IPS DF 6.9 (cell line): ENCODE results near the gene AGBL4.

Source experiments
- DNase-seq: peaks from one replicate; pipeline ENCODE4 v3.0.0-alpha.2; 2013; ENCODE audit warnings: low read depth, low spot score
- H3K27ac ChIP-seq: one replicate; pipeline ENCODE4 v1.5.1; 2013; ENCODE audit warnings: low read length, control low read depth
- H3K27me3 ChIP-seq: 2 replicates; pipeline ENCODE4 v1.6.1; 2013; ENCODE audit warnings: mild to moderate bottlenecking, low read length; ENCODE audit not compliant: control insufficient read depth, insufficient read depth
- H3K36me3 ChIP-seq: 2 replicates; pipeline ENCODE4 v1.6.1; 2013; ENCODE audit warnings: low read length; ENCODE audit not compliant: control insufficient read depth, insufficient read depth
- H3K4me1 ChIP-seq: 2 replicates; pipeline ENCODE4 v1.6.1; 2013; ENCODE audit warnings: low read length; ENCODE audit not compliant: control insufficient read depth, insufficient read depth
- H3K4me3 ChIP-seq: 2 replicates; pipeline ENCODE4 v1.5.1; 2013; ENCODE audit warnings: mild to moderate bottlenecking, low read length
- H3K9me3 ChIP-seq: 2 replicates; pipeline ENCODE4 v1.6.1; 2013; ENCODE audit warnings: low read length, inconsistent platforms; ENCODE audit not compliant: control insufficient read depth, insufficient read depth
- WGBS: extraction: QIAGEN DNeasy Blood & Tissue Kit; methylation state at CpG from one replicate; pipeline ENCODE4 v1.1.7; 2013; ENCODE audit warnings: mixed read lengths, missing lambda C conversion rate; ENCODE audit not compliant: insufficient read length, insufficient coverage; 5-methylcytosine and 5-hydroxymethylcytosine counted together

Gene AGBL4

DNA sequence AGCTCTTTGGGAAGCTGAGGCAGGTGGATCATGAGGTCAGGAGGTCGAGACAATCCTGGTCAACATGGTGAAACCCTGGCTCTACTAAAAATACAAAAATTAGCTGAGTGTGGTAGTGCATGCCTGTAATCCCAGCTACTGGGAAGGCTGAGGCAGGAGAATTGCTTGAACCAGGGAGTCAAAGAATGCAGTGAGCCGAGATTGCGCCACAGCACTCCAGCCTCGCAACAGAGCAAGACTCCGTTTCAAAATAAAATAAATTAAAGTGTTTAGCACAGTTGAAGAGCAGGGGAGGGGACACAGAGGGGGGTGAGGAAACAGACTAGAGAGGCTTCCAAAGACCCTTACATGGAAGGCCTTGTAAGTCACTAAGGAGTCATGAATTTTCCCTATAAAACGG, 1420.5 kb downstream of the AGBL4 start:
- Histone ChIP-seq H3K27ac (no peak overlapping the region), H3K36me3 (no peaks in the 10 kb centered on the region), H3K4me1 (no peaks in the 10 kb centered on the region), H3K9me3 (no peaks in the 10 kb centered on the region), H3K4me3 (no peak overlapping the region), H3K27me3 (no peaks in the 10 kb centered on the region)
- no CpG with 5 or more reads among the region's 6 CpGs for WGBS
- no peak for DNase-seq

DNA sequence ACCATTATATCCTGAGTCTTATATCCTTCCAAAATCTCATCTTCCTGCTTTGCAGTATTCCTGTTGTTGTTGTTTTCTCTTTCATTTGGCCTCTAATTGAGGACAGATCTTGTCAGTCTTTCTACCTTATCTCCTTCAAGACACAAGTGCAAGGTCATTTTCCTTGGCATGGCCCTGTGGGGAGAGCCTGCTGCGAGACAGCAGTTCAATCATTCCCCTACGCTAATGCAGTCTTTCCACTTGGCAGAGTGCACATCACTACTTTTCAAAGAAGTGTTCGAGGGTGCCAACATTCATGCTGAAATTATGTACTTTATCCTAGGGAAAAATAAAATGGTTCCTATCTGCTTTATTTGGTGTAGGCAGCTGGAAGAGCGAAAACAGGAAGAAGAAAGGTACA, 1421.4 kb downstream of the AGBL4 start:
- no peak for DNase-seq
- WGBS, result no CpG with 5 or more reads among the region's 4 CpGs

DNA sequence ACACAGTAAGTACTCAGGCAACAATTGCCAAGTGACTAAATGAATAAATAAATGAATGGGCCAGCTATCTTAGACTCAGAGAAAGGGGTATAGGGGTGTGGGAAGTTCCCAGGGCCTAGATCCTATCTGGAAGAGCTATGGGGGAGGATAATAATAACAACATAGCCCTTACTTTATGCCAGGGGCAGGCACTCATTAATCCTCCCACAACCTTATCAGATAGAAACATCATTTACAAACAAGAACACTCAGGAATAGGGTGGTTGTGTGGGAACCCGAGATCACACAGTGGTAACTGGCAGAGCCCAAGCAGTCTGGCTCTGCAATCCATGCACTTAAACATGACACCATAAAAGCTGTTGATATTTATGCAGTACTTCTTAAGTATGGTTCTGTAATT, 1423.6 kb downstream of the AGBL4 start:
- H3K4me3 ChIP-seq, result no peak overlapping the region
- H3K27ac ChIP-seq, result no peak overlapping the region
- H3K27me3 ChIP-seq, result no peaks in the 10 kb centered on the region
- H3K36me3 ChIP-seq, result no peaks in the 10 kb centered on the region
- H3K4me1 ChIP-seq, result peaks cover 3% of the 10 kb centered on the region
- no CpG with 5 or more reads among the region's 1 CpG for WGBS
- no peak for DNase-seq
- H3K9me3 ChIP-seq, result no peaks in the 10 kb centered on the region

More for the DNA sequence above, 1421.4 kb downstream of the AGBL4 start:
- Histone ChIP-seq H3K36me3 (no peaks in the 10 kb centered on the region), H3K9me3 (no peaks in the 10 kb centered on the region), H3K27ac (no peak overlapping the region), H3K4me3 (no peak overlapping the region), H3K27me3 (no peaks in the 10 kb centered on the region), H3K4me1 (no peaks in the 10 kb centered on the region)

DNA sequence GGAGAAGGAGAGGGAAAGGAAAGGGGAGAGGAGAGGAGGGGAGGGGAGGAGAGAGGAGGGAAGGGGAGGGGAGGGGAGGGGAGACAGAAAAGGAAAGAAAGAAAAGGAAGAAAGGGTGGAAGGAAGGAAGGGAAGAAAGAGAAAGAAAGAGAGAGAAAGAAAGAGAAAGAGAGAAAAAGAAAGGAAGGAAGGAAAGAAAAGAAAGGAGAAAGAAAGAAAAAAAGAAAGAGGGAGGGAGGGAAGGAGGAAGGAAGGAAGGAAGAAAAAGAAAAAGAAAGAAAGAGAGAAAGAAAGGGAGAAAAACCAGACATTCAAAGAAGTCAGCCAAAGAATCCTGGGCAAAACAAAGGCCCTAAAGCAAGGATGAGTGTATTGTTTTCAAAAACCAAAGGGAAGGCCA, 1426.1 kb downstream of the AGBL4 start:
- Histone ChIP-seq H3K9me3 (no peaks in the 10 kb centered on the region), H3K27me3 (no peaks in the 10 kb centered on the region), H3K4me3 (no peak overlapping the region), H3K36me3 (no peaks in the 10 kb centered on the region), H3K27ac (no peak overlapping the region), H3K4me1 (peaks cover 3% of the 10 kb centered on the region)
- DNase-seq, result no peak

DNA sequence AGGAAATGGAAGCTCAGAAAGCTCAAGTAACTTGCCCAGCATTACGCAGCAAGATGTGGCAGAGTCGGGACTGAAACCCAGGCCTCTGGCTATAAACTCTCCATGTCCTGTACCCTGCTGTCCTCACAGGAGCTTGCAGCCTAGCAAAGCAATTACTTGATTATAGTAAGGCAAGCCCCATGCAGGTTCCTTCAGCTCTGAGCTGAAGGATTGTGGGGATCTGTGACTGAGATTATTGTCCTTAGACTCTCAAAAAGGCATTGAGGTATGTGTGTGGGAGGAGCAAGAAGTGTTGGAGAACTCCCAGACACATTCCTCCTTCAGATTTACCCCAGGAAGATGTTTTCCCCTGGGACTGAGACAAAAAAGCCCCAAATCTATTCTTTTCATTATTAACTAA, 1427.7 kb downstream of the AGBL4 start:
- DNase-seq, result no peak
- WGBS, result no CpG with 5 or more reads among the region's 2 CpGs
- Histone ChIP-seq H3K27me3 (no peaks in the 10 kb centered on the region), H3K27ac (no peak overlapping the region), H3K36me3 (no peaks in the 10 kb centered on the region), H3K9me3 (no peaks in the 10 kb centered on the region), H3K4me3 (no peak overlapping the region), H3K4me1 (peaks cover 3% of the 10 kb centered on the region)

DNA sequence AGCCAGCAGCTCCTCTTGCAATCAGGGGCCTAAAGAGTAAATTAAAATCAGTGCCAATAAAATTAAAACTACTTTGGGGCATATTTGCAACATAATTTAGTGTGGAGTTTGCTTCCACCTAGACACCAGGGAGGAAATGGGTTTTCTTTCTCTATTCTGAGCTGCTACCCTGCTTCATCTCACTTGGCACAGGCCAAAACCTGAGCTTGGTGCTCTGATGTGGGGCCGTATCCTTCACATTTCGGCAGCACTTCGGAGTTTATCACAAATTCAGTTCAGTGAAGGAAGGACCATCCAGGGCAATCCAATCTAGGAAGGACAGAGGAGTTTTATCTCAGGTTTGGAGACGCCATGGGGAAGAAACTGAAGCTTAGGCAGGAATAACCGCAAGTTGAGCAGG, 1428.1 kb downstream of the AGBL4 start:
- Histone ChIP-seq H3K9me3 (no peaks in the 10 kb centered on the region), H3K4me3 (no peak overlapping the region), H3K27ac (no peak overlapping the region)

DNA sequence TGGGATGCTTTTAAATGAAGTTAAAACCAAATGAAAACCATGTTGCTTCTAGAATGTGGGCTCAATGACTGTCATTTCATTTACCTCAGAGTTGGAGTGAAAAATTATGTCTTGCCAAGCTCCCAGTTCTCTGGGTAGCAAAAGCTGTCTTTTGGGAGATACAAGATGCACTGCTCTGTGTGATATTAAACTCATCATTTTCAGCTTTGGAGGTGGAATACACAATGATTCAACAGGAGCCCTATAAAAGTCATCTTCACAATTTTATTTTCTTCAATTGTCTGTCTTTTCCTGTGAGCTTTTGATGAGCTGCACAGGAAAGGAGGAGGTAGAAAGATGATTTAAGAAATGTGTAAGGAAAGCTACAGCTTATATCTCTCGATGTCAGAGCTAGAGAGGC, 1431.4 kb downstream of the AGBL4 start:
- no peaks in the 10 kb centered on the region for H3K27me3 ChIP-seq
- H3K4me1 ChIP-seq, result peaks cover 3% of the 10 kb centered on the region
- no peak for DNase-seq
- no peaks in the 10 kb centered on the region for H3K9me3 ChIP-seq
- H3K36me3 ChIP-seq, result no peaks in the 10 kb centered on the region
- no peak overlapping the region for H3K4me3 ChIP-seq
- H3K27ac ChIP-seq, result no peak overlapping the region
- no CpG with 5 or more reads among the region's 1 CpG for WGBS

More for the DNA sequence above, 1428.1 kb downstream of the AGBL4 start:
- Histone ChIP-seq H3K4me1 (peaks cover 3% of the 10 kb centered on the region), H3K27me3 (no peaks in the 10 kb centered on the region), H3K36me3 (no peaks in the 10 kb centered on the region)
- DNase-seq, result no peak
- WGBS, result no CpG with 5 or more reads among the region's 5 CpGs

DNA sequence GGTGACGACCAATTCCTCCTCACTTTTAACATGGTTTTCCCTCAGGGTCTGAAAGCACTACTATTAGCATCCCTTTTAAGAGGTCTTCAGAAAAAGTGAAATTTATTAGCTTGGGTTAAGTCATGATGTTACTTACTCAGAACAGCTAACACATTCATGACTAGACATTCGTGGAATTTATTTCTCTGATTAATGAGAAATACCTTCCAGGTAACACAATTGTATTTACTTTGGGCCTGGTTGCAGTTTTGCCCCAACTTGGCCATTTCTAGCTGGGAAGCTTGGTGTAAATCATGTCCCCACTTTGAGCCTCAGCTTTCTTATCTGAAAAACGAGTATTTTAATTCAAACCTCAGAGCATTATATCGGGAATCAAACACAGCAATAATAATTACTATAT, 1432.6 kb downstream of the AGBL4 start:
- Histone ChIP-seq H3K9me3 (no peaks in the 10 kb centered on the region), H3K4me1 (peaks cover 3% of the 10 kb centered on the region), H3K27me3 (no peaks in the 10 kb centered on the region), H3K4me3 (no peak overlapping the region), H3K27ac (no peak overlapping the region), H3K36me3 (no peaks in the 10 kb centered on the region)
- WGBS, result no CpG with 5 or more reads among the region's 4 CpGs
- no peak for DNase-seq

DNA sequence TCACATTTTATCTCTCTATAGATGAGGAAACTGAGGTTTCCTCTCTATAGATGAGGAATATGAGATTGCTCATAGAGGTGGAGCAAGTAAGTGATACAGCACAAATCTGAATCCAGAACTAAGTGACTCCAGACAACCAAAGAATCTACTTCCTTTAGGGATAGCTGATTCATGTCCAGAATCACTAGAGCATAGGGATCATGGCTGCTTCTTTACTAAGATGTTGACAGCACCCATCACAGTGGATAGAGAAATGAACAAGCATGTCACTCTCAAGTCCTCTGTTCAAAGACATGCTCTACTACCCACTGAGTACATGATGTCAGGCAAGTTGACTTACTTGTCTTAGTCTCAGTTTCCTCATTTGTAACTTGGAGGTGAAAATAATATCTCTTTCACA, 1435.7 kb downstream of the AGBL4 start:
- no peaks in the 10 kb centered on the region for H3K9me3 ChIP-seq
- no peak for DNase-seq
- H3K4me1 ChIP-seq, result no peaks in the 10 kb centered on the region
- no peak overlapping the region for H3K27ac ChIP-seq
- H3K27me3 ChIP-seq, result no peaks in the 10 kb centered on the region
- no peak overlapping the region for H3K4me3 ChIP-seq
- H3K36me3 ChIP-seq, result no peaks in the 10 kb centered on the region

DNA sequence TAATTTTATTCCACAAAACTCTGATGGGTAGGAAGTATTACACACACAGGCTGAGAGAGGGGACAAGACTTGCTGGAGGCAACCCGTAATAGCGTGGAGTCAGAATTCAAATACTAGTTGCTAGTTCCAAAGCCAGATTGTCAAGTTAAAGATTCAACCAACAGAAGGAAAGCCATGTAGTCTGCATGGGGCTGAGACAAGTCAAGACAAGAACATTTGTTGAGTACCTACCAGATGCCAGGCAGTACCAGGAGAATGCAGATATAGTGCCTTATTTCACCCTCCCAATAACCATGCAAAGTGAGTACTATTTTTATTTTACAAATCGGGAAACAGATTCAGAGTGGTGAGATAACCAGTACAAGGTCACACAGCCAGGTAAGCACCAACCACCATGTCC, 1441.3 kb downstream of the AGBL4 start:
- Histone ChIP-seq H3K27me3 (no peaks in the 10 kb centered on the region), H3K27ac (no peak overlapping the region), H3K36me3 (no peaks in the 10 kb centered on the region), H3K4me3 (no peak overlapping the region), H3K4me1 (no peaks in the 10 kb centered on the region), H3K9me3 (no peaks in the 10 kb centered on the region)
- DNase-seq, result no peak
- no CpG with 5 or more reads among the region's 3 CpGs for WGBS

DNA sequence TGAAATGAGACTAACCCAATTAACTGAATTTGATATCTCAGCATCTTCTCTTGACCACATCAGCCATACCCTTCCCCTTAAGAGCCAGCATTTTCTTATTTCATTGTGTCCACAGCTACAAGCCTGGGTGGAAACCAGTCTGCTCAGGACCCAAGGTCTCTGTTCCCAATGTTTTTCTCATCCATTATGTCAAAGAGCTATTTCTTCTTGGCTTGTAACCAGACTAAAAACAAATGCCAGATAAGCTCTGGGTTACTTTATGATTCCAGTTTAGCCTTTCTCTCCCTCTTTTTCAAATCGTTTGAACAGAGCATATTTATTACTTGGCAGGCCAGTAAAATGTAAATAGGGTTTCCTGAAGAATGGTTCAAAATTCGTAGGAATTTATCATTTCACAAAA, 1442.5 kb downstream of the AGBL4 start:
- WGBS, result no CpG with 5 or more reads among the region's 2 CpGs
- no peak for DNase-seq

More for the DNA sequence above, 1442.5 kb downstream of the AGBL4 start:
- H3K27ac ChIP-seq, result no peak overlapping the region
- no peak overlapping the region for H3K4me3 ChIP-seq
- H3K27me3 ChIP-seq, result no peaks in the 10 kb centered on the region
- no peaks in the 10 kb centered on the region for H3K9me3 ChIP-seq
- no peaks in the 10 kb centered on the region for H3K36me3 ChIP-seq
- no peaks in the 10 kb centered on the region for H3K4me1 ChIP-seq
